Measurements from ENCODE around the gene NRG4.
"Not testable (repeated sequence)": the region's sequence is repeated elsewhere in the genome, so short reads cannot be mapped to it uniquely, and the experiment has no call there.

NRG4 gene

GRCh38 chr15:75994220-75994619, 18.0 kb downstream of the NRG4 start:
- H3K4me3 ChIP-seq (ENCODE audit: low read depth, low read length), result no peak overlapping the region
- TF ChIP-seq CTCF (IDR thresholded peaks at IDR 0.05; ENCODE audit: borderline replicate concordance, insufficient read depth, low read depth, low read length), result no peak

GRCh38 chr15:75992897-75993296, 19.3 kb downstream of the NRG4 start:
- no peak for TF ChIP-seq CTCF (IDR thresholded peaks at IDR 0.05; ENCODE audit: borderline replicate concordance, insufficient read depth, low read depth, low read length)
- H3K4me3 ChIP-seq (ENCODE audit: low read depth, low read length), result no peak overlapping the region

- H3K4me3 ChIP-seq (ENCODE audit: low read depth, low read length), result no peak overlapping the region
- TF ChIP-seq CTCF (IDR thresholded peaks at IDR 0.05; ENCODE audit: borderline replicate concordance, insufficient read depth, low read depth, low read length), result no peak
Observed at GRCh38 chr15:75989875-75990274, 22.3 kb downstream of the NRG4 start.

- no peak overlapping the region for H3K4me3 ChIP-seq (ENCODE audit: low read depth, low read length)
- TF ChIP-seq CTCF (IDR thresholded peaks at IDR 0.05; ENCODE audit: borderline replicate concordance, insufficient read depth, low read depth, low read length), result no peak
Observed at GRCh38 chr15:75989045-75989444, 23.2 kb downstream of the NRG4 start.

GRCh38 chr15:75985971-75986370, 26.3 kb downstream of the NRG4 start:
- no peak for TF ChIP-seq CTCF (IDR thresholded peaks at IDR 0.05; ENCODE audit: borderline replicate concordance, insufficient read depth, low read depth, low read length)
- H3K4me3 ChIP-seq (ENCODE audit: low read depth, low read length), result no peak overlapping the region

GRCh38 chr15:75984706-75985105, 27.5 kb downstream of the NRG4 start:
- not testable (repeated sequence) for H3K4me3 ChIP-seq (ENCODE audit: low read depth, low read length)

GRCh38 chr15:75982468-75982867, 29.8 kb downstream of the NRG4 start:
- TF ChIP-seq CTCF (IDR thresholded peaks at IDR 0.05; ENCODE audit: borderline replicate concordance, insufficient read depth, low read depth, low read length), result no peak
- H3K4me3 ChIP-seq (ENCODE audit: low read depth, low read length), result no peak overlapping the region
